ENCODE data around the gene SLC25A45.
A peak's percentile ranks its signal among the peaks of the same experiment; 100 is the strongest.

SLC25A45 gene, protein sequence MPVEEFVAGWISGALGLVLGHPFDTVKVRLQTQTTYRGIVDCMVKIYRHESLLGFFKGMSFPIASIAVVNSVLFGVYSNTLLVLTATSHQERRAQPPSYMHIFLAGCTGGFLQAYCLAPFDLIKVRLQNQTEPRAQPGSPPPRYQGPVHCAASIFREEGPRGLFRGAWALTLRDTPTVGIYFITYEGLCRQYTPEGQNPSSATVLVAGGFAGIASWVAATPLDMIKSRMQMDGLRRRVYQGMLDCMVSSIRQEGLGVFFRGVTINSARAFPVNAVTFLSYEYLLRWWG

DNA sequence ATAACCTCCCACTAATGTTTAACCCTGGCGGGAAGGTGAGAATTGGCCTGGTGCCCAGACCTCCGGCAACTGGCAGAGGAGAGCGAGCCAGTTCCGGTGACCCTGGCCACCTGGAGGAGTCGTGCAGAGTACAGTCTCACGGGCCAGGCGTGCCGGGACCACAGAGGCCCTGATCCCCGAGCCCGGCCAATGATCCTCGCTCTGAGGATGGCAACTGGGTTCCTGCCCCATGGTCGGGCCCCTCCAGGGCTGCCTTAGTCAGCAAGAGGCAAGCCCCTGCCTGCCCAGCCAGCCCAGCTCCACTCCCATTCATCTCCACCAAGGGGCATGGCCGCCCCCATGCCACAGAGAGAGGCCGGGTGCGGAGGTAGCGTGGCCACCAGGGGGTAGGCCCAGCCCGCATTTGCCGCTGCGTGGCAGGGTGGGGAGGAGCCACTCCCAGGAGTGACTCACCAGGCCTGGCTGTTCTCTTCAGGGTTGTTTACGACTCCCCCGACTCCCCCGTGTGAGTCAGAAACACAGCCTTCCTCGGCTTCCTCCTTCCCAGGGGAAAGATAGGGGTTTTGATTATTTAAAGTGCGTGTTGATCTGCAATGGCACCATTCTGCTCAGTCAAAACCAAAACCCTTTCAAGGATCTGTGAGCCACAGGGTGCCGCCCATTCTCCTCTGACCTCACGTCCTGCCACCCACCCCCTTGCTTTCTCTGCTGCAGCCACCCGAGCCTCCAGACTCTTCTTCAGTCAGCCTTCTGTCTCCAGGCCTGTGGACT, at the start of gene SLC25A45:
SLC25A45 (minus strand) TSS at position 614 of the 771 bp plus-strand sequence. CDS start 695 bp downstream, outside the sequence.
- peak; percentile 89 for DNase-seq (ENCODE audit: low read depth)

DNA sequence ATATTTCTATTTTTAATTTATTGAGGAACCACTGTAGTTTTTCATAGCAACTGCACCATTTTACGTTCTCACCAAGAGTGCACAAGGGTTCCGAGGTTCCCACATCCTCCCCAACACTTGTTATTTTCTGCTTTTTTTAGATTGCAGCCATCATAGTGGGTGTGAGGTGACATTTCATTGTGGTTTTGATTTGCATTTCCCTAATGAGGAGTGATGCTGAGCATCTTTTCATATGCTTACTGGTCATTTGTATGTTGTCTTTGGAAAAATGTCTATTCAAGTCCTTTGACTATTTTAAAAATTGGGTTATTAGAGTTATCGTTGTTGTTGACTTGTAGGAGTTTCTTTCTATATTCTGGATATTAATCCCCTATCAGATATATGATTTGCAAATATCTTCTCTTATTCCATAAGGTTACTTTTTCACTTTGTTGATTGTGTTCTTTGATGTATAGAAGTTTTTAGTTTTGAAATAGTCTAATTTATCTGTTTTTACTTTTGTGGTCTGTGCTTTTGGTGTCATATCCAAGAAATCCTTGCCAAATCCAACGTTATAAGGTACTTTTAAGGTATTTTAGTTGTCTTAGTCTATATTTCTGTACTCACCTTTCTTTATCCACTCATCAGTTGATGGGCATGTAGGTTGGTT, 49.1 kb upstream of the SLC25A45 start:
- DNase-seq (ENCODE audit: low read depth) = no peak

DNA sequence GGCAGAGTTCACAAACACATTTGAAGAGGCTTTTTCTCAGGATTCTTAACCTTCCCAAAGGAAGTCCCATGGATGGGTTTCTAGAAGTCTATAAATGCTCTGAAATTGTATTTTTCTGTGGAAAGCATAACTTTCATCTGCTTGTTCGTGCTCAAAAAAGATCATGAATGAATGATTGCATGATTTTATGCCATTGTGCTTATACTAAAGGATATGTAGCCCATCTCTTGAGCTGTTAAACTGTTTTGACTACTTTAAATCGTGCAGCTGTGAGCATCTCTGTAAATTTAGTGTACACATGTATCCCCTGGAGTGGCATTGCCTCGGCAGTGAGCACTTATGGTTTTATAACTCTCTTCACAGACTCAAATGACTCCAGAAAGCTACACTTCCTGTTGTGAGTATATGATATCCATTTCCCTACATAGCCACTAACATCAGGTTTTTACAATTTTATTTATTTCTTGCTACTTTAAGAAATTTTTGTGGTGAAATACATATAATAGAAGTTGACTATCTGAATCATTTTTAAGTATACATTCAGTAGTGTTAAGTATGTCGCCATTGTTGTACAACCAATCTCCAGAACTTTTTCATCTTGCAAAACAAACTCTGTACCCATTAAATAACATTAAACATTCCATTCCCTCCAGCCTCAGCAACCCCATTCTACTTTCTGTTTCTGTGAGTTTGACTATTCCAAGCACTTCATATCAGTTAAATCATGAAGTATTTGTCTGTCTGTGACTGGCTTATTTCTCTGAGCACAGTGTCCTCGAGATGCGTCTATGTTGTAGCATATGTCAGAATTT, 48.2 kb upstream of the SLC25A45 start:
- no peak for DNase-seq (ENCODE audit: low read depth)

DNA sequence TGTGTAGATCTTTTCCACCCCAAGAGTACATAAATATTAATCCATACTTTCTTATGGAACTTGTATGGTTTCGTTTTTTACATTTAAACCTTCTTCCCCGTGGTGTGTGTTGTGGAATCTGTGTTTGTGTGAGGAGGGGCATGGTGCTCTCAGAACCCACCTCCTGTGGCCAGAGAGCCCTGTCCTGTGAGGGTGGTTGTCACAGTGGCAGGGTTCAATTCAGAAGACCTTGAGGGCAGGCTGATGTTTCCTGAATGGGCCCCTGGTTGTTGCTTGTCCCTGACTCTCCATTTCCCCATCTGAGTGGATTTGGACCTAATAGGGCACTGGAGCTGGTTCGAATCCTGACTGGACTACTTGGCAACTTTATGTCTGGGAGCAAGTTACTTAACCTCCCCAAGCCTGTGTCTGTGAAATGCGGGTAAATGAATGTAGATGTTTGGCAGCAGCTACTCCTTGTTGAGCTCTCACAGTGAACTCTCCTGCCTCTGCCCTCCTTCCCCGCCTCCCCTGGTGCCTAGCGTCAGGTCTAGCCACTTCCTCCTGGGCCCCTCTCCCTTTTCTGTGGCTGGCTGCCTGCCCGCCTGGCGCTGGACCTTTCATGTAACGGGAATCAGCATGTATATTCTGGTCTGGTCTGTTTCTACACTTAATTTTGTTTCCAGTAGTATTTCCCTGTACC, 47.4 kb upstream of the SLC25A45 start:
- peak; percentile 65 for DNase-seq (ENCODE audit: low read depth)

DNA sequence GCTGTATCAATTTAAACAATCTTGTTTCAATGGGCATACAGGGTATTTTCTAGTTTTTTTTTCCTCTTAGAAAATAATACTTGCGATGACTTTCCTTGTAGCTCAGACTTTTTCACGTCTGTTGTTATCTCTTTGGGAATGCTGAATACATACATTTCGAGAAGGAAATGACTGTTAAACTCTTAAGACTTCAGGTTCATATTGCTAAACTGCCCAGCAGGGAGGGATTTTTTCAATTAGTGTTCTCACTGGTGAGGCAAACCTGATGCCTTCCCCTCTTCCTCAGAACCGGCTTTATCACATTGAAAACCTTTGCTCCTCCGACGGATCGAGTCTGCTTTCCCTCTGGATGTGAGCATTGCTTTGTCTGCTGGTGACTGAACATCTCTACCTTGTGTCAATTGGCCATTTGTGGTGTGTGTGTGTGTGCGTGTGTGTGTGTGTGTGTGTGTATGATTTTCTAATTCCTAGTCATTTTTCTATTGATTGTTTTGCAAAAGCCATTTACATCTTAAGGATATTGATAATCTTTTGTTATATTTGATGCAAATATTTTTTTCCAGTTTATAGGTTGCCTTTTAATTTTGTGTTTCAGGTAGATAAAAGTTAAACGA, 46.7 kb upstream of the SLC25A45 start:
- no peak for DNase-seq (ENCODE audit: low read depth)

DNA sequence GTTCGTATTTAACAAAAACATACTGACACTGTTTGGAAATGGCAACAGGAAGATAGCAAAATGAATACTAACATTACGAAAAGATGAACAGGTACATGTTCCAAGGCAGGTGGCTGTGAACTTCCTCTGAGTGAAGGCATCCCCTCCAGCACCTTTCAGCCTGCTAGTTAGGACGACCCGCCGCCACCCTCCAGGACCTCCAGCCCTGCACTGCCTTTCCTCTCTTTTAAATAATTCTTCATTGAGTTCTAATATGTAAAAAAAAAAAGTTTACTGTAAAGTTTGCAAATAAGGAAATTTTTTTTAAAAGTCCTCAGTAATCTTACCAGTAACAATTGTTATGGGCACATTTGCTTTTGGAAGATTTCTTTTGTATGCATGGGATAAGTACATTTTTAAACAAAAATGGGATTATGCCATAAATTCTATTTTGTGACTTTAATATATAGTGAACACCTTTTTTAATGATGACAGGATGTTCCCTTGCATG, 46.2 kb upstream of the SLC25A45 start:
- no peak for DNase-seq (ENCODE audit: low read depth)

DNA sequence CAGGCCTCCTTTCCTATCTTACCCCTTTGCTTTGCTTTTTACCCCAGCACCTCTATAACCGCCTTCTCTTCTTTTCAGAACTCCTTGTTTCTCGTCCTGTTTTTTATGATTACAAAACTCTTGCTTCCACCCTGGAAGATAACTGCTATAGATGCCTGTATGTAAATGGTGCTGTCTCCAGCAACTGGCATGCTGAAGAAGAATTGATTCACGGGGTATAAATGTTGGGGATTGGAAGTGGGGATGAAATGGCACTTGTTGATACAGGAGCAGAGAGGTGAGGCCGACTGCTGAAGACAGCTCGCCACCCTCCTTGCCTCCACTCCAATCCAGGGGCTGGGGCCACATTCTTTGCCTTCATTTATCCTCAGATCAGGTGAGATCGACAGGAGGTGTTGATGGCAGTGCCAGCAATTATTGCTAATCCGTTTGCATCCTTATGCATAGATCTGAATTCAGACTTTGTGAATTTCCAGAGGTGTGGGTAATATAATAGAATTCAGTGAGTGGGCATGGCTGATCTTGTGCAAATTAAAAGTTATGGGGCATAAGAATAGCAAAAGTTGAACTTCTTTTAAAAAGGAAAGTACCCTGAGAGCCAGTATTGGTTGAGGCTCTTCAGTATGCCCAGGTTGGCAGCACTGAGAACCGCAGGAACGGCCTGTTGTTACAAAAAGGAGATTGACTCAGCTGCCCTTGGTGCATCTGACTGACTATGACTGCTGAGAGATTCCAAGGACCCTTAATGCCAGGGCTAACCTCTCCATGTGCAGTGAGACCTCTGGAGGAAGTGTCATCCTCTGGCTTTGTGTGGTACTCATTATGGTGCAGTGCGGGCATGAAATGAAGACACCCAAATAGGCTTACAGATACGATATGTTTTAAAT, 45.5 kb upstream of the SLC25A45 start:
- no peak for DNase-seq (ENCODE audit: low read depth)

DNA sequence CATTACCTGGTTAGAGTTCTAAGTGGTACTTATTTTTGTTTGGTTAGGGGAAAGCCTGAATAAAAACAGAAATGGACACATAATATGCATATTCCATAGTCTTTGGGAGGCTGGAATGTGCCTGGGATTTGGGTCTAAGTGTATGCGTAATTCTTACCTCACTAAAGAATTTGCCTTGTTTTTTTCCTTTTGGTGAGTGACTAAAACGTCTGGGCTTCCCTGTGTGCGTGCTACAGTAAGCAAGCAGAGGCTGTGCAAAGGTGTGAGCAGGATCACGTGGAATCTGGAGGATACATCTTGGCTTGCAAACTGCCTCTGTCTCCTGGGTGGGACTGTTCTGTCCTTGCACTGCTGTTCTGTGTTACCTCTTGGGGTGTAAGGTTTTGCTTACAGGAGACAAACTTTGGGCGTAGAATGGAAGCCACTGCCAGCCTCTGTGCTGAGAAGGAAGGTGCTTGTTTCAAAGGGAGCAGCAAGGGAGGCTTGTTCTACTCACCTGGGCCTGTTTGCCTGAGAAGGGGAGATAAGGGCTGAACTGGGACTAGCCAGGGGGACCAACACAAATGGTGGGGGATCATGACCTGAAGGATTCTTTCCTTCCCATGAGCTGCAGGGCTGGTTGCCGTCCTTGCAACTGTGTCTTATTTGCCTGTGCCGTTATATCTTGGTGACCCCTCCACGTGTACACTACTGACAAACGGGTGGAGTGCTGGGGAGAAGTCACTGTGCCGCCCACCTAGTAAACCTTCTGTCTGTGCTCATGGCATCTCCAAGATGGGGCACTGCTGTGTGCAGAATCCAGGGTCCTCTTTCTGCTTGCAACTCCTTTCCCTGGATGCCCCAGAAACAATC, 44.6 kb upstream of the SLC25A45 start:
- DNase-seq (ENCODE audit: low read depth) = no peak

DNA sequence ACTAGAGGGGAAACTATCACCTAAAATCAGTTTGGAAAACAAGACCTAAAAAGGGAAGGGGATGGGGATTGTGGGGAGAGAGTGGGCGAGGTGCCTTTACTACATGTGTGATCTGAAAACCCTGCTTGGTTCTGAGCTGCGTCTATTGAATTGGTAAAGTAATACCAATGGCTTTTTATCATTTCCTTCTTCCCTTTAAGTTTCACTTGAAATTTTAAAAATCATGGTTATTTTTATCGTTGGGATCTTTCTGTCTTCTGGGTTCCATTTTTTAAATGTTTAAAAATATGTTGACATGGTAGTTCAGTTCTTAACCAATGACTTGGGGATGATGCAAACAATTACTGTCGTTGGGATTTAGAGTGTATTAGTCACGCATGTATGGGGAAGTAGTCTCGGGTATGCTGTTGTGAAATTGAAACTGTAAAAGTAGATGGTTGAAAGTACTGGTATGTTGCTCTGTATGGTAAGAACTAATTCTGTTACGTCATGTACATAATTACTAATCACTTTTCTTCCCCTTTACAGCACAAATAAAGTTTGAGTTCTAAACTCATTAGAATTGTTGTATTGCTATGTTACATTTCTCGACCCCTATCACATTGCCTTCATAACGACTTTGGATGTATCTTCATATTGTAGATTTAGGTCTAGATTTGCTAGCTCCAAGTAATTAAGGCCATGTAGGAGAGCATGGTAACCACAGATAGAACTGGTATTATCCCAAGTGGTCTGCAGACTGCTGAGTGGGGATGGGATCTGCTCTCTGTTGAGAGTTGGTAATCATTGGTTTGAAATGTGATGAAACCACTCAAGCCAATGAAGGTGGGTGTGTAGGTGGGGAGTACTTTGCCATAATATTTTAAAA, 43.8 kb upstream of the SLC25A45 start:
- DNase-seq (ENCODE audit: low read depth) = no peak

DNA sequence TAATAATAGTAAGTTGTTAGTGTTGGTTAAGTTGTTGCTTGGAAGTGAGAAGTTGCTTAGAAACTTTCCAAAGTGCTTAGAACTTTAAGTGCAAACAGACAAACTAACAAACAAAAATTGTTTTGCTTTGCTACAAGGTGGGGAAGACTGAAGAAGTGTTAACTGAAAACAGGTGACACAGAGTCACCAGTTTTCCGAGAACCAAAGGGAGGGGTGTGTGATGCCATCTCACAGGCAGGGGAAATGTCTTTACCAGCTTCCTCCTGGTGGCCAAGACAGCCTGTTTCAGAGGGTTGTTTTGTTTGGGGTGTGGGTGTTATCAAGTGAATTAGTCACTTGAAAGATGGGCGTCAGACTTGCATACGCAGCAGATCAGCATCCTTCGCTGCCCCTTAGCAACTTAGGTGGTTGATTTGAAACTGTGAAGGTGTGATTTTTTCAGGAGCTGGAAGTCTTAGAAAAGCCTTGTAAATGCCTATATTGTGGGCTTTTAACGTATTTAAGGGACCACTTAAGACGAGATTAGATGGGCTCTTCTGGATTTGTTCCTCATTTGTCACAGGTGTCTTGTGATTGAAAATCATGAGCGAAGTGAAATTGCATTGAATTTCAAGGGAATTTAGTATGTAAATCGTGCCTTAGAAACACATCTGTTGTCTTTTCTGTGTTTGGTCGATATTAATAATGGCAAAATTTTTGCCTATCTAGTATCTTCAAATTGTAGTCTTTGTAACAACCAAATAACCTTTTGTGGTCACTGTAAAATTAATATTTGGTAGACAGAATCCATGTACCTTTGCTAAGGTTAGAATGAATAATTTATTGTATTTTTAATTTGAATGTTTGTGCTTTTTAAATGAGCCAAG, 42.9 kb upstream of the SLC25A45 start:
- DNase-seq (ENCODE audit: low read depth) = peak; percentile 59

DNA sequence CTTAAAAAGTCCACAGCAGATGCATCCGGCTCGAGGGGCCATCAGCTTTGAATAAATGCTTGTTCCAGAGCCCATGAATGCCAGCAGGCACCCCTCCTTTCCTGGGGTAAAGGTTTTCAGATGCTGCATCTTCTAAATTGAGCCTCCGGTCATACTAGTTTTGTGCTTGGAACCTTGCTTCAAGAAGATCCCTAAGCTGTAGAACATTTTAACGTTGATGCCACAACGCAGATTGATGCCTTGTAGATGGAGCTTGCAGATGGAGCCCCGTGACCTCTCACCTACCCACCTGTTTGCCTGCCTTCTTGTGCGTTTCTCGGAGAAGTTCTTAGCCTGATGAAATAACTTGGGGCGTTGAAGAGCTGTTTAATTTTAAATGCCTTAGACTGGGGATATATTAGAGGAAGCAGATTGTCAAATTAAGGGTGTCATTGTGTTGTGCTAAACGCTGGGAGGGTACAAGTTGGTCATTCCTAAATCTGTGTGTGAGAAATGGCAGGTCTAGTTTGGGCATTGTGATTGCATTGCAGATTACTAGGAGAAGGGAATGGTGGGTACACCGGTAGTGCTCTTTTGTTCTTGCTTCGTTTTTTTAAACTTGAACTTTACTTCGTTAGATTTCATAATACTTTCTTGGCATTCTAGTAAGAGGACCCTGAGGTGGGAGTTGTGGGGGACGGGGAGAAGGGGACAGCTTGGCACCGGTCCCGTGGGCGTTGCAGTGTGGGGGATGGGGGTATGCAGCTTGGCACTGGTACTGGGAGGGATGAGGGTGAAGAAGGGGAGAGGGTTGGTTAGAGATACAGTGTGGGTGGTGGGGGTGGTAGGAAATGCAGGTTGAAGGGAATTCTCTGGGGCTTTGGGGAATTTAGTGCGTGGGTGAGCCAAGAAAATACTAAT, 42.0 kb upstream of the SLC25A45 start:
- DNase-seq (ENCODE audit: low read depth) = no peak

DNA sequence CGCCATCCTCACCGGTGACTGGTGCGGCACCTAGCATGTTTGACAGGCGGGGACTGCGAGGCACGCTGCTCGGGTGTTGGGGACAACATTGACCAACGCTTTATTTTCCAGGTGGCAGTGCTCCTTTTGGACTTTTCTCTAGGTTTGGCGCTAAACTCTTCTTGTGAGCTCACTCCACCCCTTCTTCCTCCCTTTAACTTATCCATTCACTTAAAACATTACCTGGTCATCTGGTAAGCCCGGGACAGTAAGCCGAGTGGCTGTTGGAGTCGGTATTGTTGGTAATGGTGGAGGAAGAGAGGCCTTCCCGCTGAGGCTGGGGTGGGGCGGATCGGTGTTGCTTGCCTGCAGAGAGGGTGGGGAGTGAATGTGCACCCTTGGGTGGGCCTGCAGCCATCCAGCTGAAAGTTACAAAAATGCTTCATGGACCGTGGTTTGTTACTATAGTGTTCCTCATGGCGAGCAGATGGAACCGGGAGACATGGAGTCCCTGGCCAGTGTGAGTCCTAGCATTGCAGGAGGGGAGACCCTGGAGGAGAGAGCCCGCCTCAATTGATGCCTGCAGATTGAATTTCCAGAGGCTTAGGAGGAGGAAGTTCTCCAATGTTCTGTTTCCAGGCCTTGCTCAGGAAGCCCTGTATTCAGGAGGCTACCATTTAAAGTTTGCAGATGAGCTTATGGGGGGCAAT, 41.2 kb upstream of the SLC25A45 start:
- DNase-seq (ENCODE audit: low read depth) = no peak

DNA sequence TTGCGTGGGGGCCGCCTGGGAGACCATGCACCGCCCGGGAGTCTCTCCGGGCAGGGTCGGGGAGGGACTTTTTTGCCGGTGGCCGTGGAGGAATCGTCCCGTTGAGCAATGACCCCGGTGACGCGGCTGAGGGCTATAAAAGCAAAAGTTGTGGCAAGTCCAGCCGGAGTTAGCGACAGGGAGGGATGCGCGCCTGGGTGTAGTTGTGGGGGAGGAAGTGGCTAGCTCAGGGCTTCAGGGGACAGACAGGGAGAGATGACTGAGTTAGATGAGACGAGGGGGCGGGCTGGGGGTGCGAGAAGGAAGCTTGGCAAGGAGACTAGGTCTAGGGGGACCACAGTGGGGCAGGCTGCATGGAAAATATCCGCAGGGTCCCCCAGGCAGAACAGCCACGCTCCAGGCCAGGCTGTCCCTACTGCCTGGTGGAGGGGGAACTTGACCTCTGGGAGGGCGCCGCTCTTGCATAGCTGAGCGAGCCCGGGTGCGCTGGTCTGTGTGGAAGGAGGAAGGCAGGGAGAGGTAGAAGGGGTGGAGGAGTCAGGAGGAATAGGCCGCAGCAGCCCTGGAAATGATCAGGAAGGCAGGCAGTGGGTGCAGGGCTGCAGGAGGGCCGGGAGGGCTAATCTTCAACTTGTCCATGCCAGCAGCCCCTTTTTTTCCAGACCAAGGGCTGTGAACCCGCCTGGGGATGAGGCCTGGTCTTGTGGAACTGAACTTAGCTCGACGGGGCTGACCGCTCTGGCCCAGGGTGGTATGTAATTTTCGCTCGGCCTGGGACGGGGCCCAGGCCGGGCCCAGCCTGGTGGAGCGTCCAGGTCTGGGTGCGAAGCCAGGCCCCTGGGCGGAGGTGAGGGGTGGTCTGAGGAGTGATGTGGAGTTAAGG, 40.4 kb upstream of the SLC25A45 start, which contains the start of gene NEAT1:
NEAT1 (plus strand) TSS at position 166 of the 883 bp plus-strand sequence.
- DNase-seq (ENCODE audit: low read depth) = peak; percentile 99
